GM06990 (cell line): Measurements from ENCODE around the gene PRPF40B.

Experiments used
- DNase-seq: peaks from one replicate; pipeline ENCODE4 v3.0.0-alpha.2; 2011; ENCODE audit not compliant: insufficient read length; ENCODE audit errors: extremely low read depth
- H3K27me3 ChIP-seq: replicated peaks from 2 replicates; pipeline ENCODE4 v1.6.0; 2011; ENCODE audit warnings: low read length; ENCODE audit not compliant: control insufficient read depth, insufficient read depth
- H3K36me3 ChIP-seq: 2 replicates; pipeline ENCODE4 v1.5.1; 2011; ENCODE audit warnings: low read length; ENCODE audit not compliant: control insufficient read depth, insufficient read depth
- H3K4me3 ChIP-seq: replicated peaks from 2 replicates; pipeline ENCODE4 v1.5.1; 2011; ENCODE audit warnings: low read depth, mild to moderate bottlenecking, control low read depth, low read length
- TF ChIP-seq, protein P1 (sequence below): IDR thresholded peaks from 2 replicates; pipeline ENCODE4 v1.5.1; 2011; ENCODE audit warnings: low read length, control low read depth, mild to moderate bottlenecking, inconsistent platforms; ENCODE audit not compliant: insufficient read depth, poor library complexity, severe bottlenecking

Gene PRPF40B

DNA sequence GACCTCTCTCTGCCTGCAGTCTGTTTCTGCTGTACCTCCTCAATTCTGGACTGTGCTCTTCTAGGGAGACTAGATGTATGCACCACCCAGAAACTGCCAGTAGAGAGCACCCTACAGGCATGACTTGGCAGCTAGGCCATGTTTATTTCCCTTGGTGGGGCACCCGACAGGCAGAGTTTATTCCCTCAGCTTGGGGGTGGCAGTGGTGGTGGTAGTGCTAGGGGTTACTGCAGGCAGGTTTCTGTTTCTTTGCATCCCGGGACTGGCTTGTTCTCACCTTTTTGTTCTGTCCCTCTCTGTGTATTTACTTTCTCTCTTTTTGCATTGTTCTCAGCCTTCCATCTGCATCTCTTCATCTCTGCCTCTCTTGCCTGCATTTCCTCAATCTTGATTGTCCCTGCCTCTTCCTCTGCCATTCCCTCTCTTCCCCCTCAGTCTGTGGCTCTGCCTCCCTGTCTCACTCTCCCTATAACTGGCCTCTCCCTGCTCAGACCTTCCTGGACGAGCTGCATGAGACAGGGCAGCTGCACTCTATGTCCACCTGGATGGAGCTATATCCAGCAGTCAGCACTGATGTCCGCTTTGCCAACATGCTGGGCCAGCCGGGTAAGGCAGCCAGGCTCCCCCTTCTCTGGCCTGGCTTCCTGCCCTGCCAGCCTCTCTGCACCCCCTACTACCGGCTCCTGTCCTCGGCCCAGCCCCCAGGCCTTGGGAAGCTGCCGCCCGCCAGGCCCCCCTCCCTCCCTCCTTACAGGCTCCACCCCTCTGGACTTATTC is 13.8 kb downstream of the PRPF40B start:
- TF ChIP-seq, protein P1, sequence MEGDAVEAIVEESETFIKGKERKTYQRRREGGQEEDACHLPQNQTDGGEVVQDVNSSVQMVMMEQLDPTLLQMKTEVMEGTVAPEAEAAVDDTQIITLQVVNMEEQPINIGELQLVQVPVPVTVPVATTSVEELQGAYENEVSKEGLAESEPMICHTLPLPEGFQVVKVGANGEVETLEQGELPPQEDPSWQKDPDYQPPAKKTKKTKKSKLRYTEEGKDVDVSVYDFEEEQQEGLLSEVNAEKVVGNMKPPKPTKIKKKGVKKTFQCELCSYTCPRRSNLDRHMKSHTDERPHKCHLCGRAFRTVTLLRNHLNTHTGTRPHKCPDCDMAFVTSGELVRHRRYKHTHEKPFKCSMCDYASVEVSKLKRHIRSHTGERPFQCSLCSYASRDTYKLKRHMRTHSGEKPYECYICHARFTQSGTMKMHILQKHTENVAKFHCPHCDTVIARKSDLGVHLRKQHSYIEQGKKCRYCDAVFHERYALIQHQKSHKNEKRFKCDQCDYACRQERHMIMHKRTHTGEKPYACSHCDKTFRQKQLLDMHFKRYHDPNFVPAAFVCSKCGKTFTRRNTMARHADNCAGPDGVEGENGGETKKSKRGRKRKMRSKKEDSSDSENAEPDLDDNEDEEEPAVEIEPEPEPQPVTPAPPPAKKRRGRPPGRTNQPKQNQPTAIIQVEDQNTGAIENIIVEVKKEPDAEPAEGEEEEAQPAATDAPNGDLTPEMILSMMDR = peak; percentile 73
- Histone ChIP-seq H3K36me3 (peaks cover 9% of the 10 kb centered on the region), H3K4me3 (no peak overlapping the region), H3K27me3 (no peaks in the 10 kb centered on the region)
- no peak for DNase-seq

DNA sequence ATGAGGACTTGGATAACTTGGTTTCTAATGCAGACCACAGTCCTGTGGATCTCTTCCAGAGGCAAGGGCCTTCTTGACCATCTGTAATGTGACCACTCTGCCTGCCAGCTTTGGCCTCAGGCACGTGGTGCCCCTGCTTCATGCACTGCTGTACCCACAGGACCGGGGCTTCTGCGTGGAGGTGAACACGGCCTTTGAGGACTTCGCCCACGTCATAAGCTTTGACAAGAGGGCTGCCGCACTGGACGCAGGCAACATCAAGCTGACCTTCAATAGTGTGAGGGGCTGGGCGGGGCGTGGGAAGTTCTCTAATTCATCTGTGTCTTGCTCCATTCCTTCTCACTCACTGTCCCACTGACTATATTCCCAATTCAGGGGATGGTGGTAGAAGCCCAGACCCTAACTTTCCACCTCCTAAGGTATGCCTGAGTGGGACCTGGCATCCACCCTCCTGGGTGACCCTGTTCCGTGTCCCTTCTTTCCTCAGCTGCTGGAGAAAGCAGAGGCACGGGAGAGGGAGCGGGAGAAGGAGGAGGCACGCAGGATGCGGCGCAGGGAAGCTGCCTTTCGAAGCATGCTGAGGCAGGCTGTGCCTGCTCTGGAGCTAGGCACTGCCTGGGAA is 18.5 kb downstream of the PRPF40B start:
- TF ChIP-seq, protein P1 = no peak
- DNase-seq = no peak
- Histone ChIP-seq H3K36me3 (peaks cover 47% of the 10 kb centered on the region), H3K27me3 (no peaks in the 10 kb centered on the region), H3K4me3 (no peak overlapping the region)

DNA sequence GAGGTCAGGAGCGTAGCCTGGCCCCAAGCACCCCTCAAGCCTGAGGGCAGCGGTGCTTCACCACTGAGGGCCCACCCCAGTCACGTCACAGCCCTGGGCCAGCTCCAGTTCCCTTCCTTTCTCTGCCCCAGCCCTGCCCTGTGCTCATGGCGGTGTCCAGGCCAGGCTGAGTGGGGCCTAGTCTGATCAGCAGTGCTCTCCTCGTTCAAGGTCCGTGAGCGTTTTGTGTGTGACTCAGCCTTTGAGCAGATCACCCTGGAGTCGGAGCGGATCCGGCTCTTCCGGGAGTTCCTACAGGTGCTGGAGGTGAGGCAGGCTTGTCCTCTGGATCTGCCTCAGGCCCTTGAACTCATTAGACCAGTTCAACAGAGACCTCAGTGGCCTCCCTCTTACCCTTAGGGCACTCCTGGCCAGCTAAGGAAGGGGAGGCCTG is 19.0 kb downstream of the PRPF40B start:
- H3K4me3 ChIP-seq = no peak overlapping the region
- no peaks in the 10 kb centered on the region for H3K27me3 ChIP-seq
- DNase-seq = no peak
- peaks cover 52% of the 10 kb centered on the region for H3K36me3 ChIP-seq
- TF ChIP-seq, protein P1 = no peak

DNA sequence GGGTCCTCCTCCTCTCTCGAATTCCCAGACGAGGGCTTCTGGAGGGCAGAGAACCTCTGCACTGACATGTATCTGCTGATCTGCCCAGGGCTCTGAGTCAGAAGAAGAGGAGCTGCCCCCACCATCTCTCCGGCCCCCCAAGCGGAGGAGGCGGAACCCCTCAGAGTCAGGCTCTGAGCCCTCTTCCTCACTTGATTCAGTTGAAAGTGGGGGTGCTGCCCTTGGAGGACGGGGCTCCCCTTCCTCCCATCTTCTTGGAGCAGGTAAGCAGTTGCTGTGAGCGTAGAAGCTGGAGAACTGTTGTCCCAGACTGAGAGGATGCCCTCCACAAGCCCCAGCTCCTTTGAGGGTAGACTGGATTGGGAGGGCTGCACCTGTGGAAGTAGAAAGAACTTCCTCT is 19.8 kb downstream of the PRPF40B start:
- TF ChIP-seq, protein P1 = no peak
- Histone ChIP-seq H3K36me3 (peaks cover 58% of the 10 kb centered on the region), H3K27me3 (no peaks in the 10 kb centered on the region), H3K4me3 (no peak overlapping the region)
- no peak for DNase-seq

DNA sequence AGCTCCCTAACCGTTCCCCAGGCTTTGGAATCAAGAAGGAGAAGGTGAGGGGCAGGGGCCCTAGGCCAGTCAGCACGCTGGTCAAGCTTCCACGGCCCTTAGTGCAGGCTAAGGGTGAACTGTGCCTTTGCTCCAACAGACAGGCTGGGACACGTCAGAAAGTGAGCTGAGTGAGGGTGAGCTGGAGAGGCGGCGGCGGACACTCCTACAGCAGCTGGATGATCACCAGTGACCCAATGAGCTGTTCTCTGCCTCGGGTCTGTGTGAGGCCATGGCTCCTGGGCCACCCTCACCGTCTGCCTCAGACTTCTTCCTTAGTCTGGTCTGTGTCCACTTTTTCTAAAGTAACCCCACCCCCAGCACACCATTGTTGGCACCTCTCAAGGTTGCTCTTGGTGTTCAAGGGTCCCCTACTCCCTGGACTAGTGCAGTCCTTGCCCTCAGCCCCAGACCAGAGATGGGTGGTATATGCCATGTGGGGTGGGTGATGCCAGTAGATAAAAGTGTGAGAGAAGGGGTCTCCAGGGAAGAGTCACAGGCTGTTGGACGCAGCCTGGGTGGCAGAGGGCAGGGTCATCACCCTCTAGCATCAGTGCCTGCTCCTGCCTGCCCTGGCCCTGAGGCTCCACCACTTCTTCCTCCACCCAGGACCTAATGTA is 20.7 kb downstream of the PRPF40B start:
- TF ChIP-seq, protein P1 = no peak
- Histone ChIP-seq H3K27me3 (no peaks in the 10 kb centered on the region), H3K36me3 (peaks cover 67% of the 10 kb centered on the region), H3K4me3 (no peak overlapping the region)
- no peak for DNase-seq
